Measurements from ENCODE around the gene BMPR2. TPM values are rescaled to one million over a fixed set of nuclear protein-coding genes. Genes with fewer than 3 reads are reported as not detected.
"Not testable (repeated sequence)": the region's sequence is repeated elsewhere in the genome, so short reads cannot be mapped to it uniquely, and the experiment has no call there.

BMPR2 gene
- total RNA-seq, 1 donor from 2014 or later = 15.0 TPM

- ATAC-seq (no peak), DNase-seq (ENCODE audit: low spot score) (no peak)
Observed at GRCh38 chr2:202378662-202379358, 2.7 kb downstream of the BMPR2 start.

- ATAC-seq (no peak), DNase-seq (ENCODE audit: low spot score) (no peak)
Observed at GRCh38 chr2:202382684-202383083, 6.6 kb downstream of the BMPR2 start.

DNA sequence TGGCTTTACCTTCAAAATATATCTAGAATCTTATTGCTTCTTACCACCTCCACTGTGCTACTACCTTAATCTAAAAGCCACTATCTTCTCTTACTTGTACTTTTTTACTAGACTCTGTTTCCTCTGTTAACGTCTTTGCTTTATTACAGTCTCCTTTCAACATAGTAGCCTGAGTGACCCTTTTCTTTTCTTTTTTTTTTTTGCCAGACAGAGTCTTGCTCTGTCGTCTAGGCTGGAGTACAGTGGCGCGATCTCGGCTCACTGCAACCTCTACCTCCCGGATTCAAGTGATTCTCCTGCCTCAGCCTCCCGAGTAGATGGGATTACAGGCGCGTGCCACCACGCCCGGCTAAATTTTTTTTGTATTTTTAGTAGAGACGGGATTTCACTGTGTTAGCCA, 10.4 kb downstream of the BMPR2 start:
- DNase-seq (ENCODE audit: low spot score); ATAC-seq: not testable (repeated sequence)

GRCh38 chr2:202387608-202388342, 11.6 kb downstream of the BMPR2 start:
- ATAC-seq (no peak), DNase-seq (ENCODE audit: low spot score) (no peak)

DNA sequence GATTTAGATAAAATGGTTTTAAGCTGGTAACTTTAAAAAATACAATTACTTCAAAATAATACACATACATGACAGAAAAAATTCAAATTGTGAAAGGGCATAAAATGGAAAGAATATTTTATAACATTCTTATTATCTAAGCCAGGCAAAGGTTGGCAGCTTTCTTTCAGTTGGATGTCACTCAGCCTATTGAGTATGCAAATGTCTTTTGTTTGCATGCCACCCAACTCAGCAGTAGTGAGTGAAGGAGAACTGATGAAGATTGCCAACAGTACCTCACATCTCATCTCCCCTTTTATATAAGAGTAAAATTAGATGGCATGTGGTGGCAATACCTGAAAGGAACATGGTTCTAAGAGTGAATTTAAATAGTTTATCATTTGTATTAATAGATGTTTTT, 24.8 kb downstream of the BMPR2 start:
- no peak for ATAC-seq
- no peak for DNase-seq (ENCODE audit: low spot score)

GRCh38 chr2:202405798-202406197, 29.7 kb downstream of the BMPR2 start:
- DNase-seq (ENCODE audit: low spot score) (no peak), ATAC-seq (no peak)

GRCh38 chr2:202406445-202406978, 30.4 kb downstream of the BMPR2 start:
- no peak for DNase-seq (ENCODE audit: low spot score)
- ATAC-seq = peak; percentile 68

DNA sequence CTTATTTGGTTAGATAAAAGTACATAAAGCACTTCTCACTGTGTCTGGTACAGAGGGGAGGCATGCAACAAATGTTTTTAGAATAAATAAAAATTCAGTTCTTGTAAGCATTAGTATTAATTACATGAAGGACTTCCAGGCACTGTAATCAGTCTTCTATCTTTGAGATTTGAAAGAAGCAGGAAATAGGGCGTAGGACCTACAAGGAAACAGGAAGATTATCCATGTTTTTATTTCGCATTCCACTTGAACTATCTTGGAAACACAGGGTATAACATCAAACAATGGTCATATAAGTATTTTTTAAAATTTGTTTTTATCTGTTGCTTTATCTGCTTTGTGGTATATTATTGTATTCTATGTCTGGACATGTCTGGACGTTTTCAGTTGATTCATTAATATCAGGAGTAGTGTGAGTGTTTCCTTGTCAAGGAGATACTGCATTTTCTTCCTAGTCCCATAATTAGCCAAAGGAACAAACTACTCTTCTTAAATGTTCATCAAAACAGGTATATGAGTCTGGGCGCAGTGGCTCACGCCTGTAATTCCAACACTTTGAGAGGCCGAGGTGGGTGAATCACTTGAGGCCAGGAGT, 32.5 kb downstream of the BMPR2 start:
- no peak for ATAC-seq
- DNase-seq (ENCODE audit: low spot score) = no peak

GRCh38 chr2:202410092-202410491, 34.0 kb downstream of the BMPR2 start:
- ATAC-seq (no peak), DNase-seq (ENCODE audit: low spot score) (no peak)

DNA sequence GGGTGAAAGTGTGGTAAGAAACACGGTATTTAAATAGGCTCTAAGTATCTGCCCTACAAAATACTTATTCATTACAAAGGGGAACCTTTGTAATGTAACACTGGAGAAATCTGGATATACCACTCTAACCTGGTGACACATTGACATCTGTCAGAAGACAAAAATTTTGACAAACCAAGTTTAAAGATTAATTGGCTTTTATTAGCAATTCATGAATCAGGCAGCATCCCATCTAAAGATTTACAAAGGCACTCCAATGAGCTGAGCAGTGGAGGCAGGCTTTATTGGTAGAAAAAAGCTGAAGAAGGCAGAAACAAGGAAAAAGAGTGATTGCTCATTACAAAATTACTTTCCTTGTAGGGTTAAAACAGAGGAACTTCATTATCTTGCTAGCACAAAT, 35.0 kb downstream of the BMPR2 start:
- ATAC-seq (no peak), DNase-seq (ENCODE audit: low spot score) (no peak)

DNA sequence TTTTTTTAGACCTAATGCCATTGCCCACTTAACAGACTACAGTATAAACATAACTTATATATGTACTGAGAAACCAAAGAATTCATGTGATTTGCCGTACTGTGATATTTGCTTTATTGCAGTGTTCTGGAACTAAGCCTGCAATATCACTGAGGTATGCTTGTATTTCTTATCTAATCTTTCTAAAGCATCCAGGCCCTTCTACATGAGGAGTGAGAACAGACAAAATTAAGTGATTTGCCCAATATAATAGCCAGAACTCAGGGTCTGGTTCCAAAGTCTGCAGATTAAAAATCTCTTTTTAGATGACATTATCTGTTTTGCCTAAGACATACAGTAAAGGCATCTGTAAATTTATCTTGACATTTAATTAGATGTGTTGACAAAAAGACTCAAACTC, 41.9 kb downstream of the BMPR2 start:
- DNase-seq (ENCODE audit: low spot score) = no peak
- no peak for ATAC-seq

- ATAC-seq (no peak), DNase-seq (ENCODE audit: low spot score) (no peak)
Observed at GRCh38 chr2:202418511-202418910, 42.4 kb downstream of the BMPR2 start.

- ATAC-seq (peak; percentile 53), DNase-seq (ENCODE audit: low spot score) (no peak)
Observed at GRCh38 chr2:202423139-202423538, 47.0 kb downstream of the BMPR2 start.

- DNase-seq (ENCODE audit: low spot score) (no peak), ATAC-seq (no peak)
Observed at GRCh38 chr2:202425036-202425435, 48.9 kb downstream of the BMPR2 start.

- ATAC-seq = no peak
- no peak for DNase-seq (ENCODE audit: low spot score)
Observed at GRCh38 chr2:202426751-202427150, 50.6 kb downstream of the BMPR2 start.

DNA sequence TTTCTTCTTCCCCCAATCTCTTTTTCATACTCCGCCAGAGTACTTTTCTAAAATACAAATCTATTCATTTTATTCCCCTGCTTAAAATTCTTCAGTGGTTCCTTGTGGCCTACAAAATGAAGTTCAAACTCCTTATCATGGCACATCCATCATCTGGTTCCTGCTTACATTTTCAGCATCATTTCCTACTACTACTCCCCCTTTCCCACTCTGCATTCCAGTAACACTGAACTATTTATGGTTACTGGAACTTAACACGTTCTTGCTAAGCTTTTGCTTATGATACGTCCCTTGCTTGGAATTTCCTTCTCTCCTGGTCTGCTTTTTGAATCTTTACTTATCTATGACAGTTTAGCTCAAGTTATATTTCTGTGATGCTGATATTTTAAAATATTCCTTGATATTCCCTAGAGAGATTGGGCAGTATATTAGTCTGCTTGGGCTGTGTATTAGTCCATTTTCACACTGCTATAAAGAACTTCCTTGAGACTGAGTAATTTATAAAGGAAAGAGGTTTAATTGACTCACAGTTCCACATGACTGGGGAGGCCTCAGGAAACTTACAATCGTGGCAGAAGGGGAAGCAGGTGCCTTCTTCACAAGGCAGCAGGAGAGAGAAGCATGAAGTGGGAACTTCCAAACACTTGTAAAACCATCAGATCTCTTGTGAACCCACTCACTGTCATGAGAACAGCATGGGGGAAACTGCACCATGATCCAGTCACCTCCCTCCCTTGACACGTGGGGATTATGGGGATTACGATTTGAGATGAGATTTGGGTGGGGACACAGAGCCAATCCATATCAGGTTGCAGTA, 53.2 kb downstream of the BMPR2 start:
- DNase-seq (ENCODE audit: low spot score) = no peak
- peak; percentile 26 for ATAC-seq

- DNase-seq (ENCODE audit: low spot score) (no peak), ATAC-seq (no peak)
Observed at GRCh38 chr2:202432776-202433175, 56.6 kb downstream of the BMPR2 start.

DNA sequence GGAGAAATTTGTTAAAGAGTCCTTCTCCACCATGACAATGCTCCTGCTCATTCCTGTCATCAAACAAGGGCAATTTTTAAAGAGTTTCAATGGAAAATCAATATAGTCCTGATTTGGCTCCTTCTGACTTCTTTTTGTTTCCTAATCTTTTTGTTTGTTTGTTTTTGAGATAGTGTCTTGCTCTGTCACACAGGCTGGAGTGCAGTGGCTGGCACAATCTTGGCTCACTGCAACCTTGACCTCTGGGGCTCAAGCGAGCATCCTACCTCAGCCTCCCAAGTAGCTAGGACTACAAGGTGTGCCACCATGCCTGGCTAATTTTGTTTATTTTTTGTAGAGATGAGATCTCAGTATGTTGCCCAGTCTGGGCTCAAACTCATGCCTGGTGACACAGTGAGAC, 58.3 kb downstream of the BMPR2 start:
- ATAC-seq (peak; percentile 24), DNase-seq (ENCODE audit: low spot score) (no peak)

DNA sequence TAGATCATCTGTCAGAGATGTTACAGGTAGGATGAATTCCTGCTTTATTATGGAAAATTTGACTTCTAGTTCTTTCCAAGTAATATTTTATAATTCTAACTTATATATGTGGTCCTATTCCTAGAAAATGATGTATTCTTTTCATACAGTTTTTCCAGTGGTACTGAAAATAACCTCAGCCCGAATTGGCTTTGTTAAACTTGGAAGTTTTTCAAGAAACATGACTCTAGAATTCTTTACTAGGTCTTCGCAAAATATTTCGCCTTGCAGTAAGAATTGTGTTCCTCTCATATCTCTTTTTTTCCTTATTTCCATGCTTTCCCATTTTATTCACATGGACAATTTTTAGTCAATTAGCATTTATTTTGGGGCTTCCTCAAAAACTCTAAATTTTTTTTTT, 60.5 kb downstream of the BMPR2 start:
- no peak for ATAC-seq
- no peak for DNase-seq (ENCODE audit: low spot score)

DNA sequence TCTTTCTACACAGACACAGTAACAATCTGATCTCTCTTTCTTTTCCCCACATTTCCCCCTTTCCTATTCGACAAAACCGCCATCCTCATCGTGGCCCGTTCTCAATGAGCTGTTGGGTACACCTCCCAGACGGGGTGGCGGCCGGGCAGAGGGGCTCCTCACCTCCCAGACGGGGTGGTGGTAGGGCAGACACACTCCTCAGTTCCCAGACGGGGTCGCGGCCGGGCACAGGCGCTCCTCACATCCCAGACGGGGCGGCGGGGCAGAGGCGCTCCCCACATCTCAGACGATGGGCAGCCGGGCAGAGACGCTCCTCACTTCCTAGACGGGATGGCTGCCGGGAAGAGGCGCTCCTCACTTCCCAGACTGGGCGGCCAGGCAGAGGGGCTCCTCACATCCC, 64.0 kb downstream of the BMPR2 start:
- DNase-seq (ENCODE audit: low spot score); ATAC-seq: not testable (repeated sequence)

DNA sequence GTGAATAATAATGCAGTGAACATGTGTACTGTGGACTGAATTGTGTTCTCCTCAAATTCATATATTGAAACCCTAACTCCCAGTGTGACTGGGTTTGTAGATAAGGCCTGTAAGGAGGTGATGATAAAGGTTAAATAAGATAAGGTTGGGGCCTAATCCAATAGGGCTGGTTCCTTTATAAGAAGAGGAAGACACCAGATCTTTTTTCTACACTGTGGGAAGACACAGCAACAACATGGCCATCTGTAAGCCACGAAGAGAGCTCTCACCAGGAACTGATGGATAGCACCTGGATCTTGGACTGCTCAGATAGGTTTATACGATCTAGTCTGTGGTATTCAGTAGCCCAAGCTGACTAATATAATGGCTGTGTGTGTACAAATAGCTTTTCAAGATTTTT, 66.8 kb downstream of the BMPR2 start:
- DNase-seq (ENCODE audit: low spot score) = no peak
- ATAC-seq = no peak
